C4-2B (cell line): ENCODE measurements around the gene GTF2H4.

ENCODE experiments used
- CTCF ChIP-seq: fragments of 450-650 bp; conservative IDR thresholded peaks from 2 replicates; pipeline ENCODE4 v1.5.1; 2017; ENCODE audit warnings: mild to moderate bottlenecking
- ZFX ChIP-seq: fragments of 450-650 bp; IDR thresholded peaks from 2 replicates; pipeline ENCODE4 v1.6.1; 2017

GRCh38 chr6:30885999-30886896, 21.8 kb upstream of the GTF2H4 start:
- TF ChIP-seq CTCF = no peak
- TF ChIP-seq ZFX = no peak
